Suprapubic skin (tissue), 4 donors: Measurements from ENCODE around the gene PPARGC1A. TPM values are rescaled to one million over a fixed set of nuclear protein-coding genes. Genes with fewer than 3 reads are reported as not detected.
A peak's percentile ranks its signal among the peaks of the same experiment; 100 is the strongest.

ENCODE experiments used
- DNase-seq, 2 donors: peaks; one replicate each; pipeline ENCODE4 v3.0.0-alpha.2; 2019; ENCODE audit warnings: low spot score in 2 of 2
- H3K27ac ChIP-seq: fragments of 200-600 bp; sonication (generic); one replicate; pipeline ENCODE4 v1.5.1; 2019
- H3K27me3 ChIP-seq: fragments of 200-600 bp; sonication (generic); one replicate; pipeline ENCODE4 v1.5.1; 2019
- H3K36me3 ChIP-seq: fragments of 200-600 bp; sonication (generic); one replicate; pipeline ENCODE4 v1.5.1; 2019
- H3K4me1 ChIP-seq: fragments of 200-600 bp; sonication (generic); one replicate; pipeline ENCODE4 v1.5.1; 2019
- H3K4me3 ChIP-seq: fragments of 200-600 bp; sonication (generic); one replicate; pipeline ENCODE4 v1.5.1; 2019; ENCODE audit warnings: mild to moderate bottlenecking
- H3K9me3 ChIP-seq: fragments of 200-600 bp; sonication (generic); one replicate; pipeline ENCODE4 v1.5.1; 2019
- EP300 ChIP-seq: sonication (generic); formaldehyde crosslinking; IDR thresholded peaks from one replicate; pipeline ENCODE4 v1.6.1; 2017; ENCODE audit warnings: antibody characterized with exemption
- POLR2A ChIP-seq, 2 donors: fragments of 450-650 bp; IDR thresholded peaks; one replicate each; pipeline ENCODE4 v1.6.1; 2017; ENCODE audit warnings: antibody characterized with exemption in 2 of 2, mild to moderate bottlenecking in 2 of 2, moderate library complexity in 2 of 2
- POLR2AphosphoS5 ChIP-seq, 3 donors: sonication (generic); formaldehyde crosslinking; IDR thresholded peaks; one replicate each; pipeline ENCODE4 v1.6.1; 2017; ENCODE audit warnings: antibody characterized with exemption in 3 of 3
- WGBS: methylation state at CpG from one replicate; pipeline ENCODE4 v1.1.5; 2018; 5-methylcytosine and 5-hydroxymethylcytosine counted together
- total RNA-seq, 4 donors: library from RNA; depleted of rRNA; stranded (reverse); fragments of >200 nt; gene quantifications; one replicate each; pipeline ENCODE4 v1.1.0, GENCODE V29; 2016
- TF ChIP-seq, protein P1 (sequence below), 2 donors: fragments of 200-600 bp in 1 of 2; fragments of 450-650 bp in 1 of 2; sonication (generic) in 1 of 2; IDR thresholded peaks; one replicate each; pipeline ENCODE4 v1.5.1; 2016 to 2019; ENCODE audit warnings: antibody characterized with exemption in 2 of 2, mild to moderate bottlenecking in 1 of 2, moderate library complexity in 1 of 2

The PPARGC1A gene
- total RNA-seq, 4 donors from 2014 or later, result 10.5 to 33.4 (median 13.2) TPM

- H3K27me3 ChIP-seq, result no peaks in the 10 kb centered on the region
- no peak for DNase-seq
- H3K4me1 ChIP-seq, result peaks cover 33% of the 10 kb centered on the region
- no peaks in the 10 kb centered on the region for H3K36me3 ChIP-seq
- peak overlapping the region; percentile 81 for H3K27ac ChIP-seq
- H3K9me3 ChIP-seq, result no peaks in the 10 kb centered on the region
- H3K4me3 ChIP-seq, result peak overlapping the region; percentile 52
- 4% methylated on average over 3 of the region's 3 CpGs for WGBS
- TF ChIP-seq POLR2AphosphoS5 (IDR thresholded peaks at IDR 0.05) (no peak), EP300 (no peak), POLR2A (IDR thresholded peaks at IDR 0.05) (no peak)
- TF ChIP-seq, protein P1, sequence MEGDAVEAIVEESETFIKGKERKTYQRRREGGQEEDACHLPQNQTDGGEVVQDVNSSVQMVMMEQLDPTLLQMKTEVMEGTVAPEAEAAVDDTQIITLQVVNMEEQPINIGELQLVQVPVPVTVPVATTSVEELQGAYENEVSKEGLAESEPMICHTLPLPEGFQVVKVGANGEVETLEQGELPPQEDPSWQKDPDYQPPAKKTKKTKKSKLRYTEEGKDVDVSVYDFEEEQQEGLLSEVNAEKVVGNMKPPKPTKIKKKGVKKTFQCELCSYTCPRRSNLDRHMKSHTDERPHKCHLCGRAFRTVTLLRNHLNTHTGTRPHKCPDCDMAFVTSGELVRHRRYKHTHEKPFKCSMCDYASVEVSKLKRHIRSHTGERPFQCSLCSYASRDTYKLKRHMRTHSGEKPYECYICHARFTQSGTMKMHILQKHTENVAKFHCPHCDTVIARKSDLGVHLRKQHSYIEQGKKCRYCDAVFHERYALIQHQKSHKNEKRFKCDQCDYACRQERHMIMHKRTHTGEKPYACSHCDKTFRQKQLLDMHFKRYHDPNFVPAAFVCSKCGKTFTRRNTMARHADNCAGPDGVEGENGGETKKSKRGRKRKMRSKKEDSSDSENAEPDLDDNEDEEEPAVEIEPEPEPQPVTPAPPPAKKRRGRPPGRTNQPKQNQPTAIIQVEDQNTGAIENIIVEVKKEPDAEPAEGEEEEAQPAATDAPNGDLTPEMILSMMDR (IDR thresholded peaks at IDR 0.05), result no peak
These were observed 456 bp downstream of the PPARGC1A start for GRCh38 chr4:23889391-23889790.

DNA sequence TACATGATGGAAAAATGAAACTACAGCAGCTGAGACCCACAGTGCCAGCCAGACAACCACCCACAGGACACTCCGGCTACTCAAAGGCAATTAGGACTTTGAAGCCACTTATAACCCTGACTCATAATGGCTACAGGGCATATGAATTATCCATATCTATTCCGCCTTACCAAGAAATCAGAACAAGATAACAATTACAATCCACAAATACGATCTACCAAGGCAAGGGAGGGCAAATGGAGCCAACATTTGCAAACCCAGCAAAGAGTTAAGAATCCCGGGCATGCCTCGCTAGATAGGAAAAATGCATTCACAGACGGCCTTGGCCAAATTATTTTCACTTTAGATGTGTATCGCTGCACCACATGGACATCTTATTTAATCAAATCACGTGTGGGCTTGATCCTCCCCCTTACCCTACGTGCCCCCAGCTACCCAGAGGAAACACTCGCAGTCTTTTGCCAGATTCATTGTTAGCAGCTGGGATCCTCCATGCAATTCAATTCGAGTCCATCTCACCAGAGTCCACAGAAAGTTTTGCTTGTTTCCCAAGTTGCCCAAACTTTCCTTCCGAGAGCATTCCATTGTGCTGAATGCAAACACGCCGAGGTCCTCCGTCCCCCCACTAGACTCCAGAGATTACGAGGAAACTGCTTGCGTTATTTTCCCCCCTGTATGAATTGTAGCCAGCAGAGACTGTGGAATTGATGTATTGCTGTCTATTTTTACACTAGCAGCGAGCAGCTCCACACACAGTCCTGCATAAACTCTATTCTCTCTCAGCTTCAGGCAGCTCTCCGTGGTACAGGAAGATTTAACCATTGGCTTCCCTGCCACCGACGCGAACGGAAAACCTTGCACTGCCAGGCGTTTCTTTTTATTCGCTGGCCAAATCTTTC is 1.2 kb downstream of the PPARGC1A start:
- DNase-seq, result no peak
- 4% methylated on average over 25 of the region's 25 CpGs for WGBS
- Histone ChIP-seq H3K27me3 (no peaks in the 10 kb centered on the region), H3K27ac (peak overlapping the region; percentile 81), H3K36me3 (no peaks in the 10 kb centered on the region), H3K9me3 (no peaks in the 10 kb centered on the region), H3K4me3 (peak overlapping the region; percentile 52), H3K4me1 (peaks cover 33% of the 10 kb centered on the region)
- TF ChIP-seq, protein P1 (IDR thresholded peaks at IDR 0.05), result no peak
- TF ChIP-seq POLR2A (IDR thresholded peaks at IDR 0.05) (no peak), EP300 (no peak), POLR2AphosphoS5 (IDR thresholded peaks at IDR 0.05) (no peak)

DNA sequence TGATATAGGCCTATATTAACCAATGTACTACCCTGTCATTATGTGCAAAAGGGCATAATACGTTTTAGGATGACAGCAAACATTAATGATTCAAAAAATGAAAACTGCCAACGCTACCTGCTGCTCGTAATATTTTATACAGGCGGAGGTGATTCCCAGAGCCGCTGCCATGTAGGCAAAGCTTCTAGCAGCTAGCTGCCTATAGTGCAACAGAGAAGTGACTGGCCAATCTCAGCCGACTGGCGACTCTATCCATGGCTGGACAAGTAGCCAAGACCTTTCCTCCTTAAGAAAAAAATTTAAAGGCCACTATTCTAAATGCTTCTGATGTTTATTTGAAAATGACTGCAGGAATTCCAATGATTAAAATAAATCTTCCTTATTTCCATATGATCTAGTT is 1.9 kb downstream of the PPARGC1A start:
- H3K36me3 ChIP-seq, result no peaks in the 10 kb centered on the region
- TF ChIP-seq EP300 (no peak), POLR2A (IDR thresholded peaks at IDR 0.05) (no peak), POLR2AphosphoS5 (IDR thresholded peaks at IDR 0.05) (no peak)
- TF ChIP-seq, protein P1 (IDR thresholded peaks at IDR 0.05), result no peak
- H3K27ac ChIP-seq, result peak overlapping the region; percentile 81
- H3K4me3 ChIP-seq, result peak overlapping the region; percentile 52
- WGBS, result 63% methylated on average over 7 of the region's 7 CpGs
- H3K4me1 ChIP-seq, result peaks cover 33% of the 10 kb centered on the region
- no peaks in the 10 kb centered on the region for H3K27me3 ChIP-seq
- DNase-seq, result no peak
- H3K9me3 ChIP-seq, result no peaks in the 10 kb centered on the region

- Histone ChIP-seq H3K9me3 (no peaks in the 10 kb centered on the region), H3K4me1 (peaks cover 33% of the 10 kb centered on the region), H3K27ac (peak overlapping the region; percentile 81), H3K27me3 (no peaks in the 10 kb centered on the region), H3K36me3 (no peaks in the 10 kb centered on the region), H3K4me3 (no peak overlapping the region)
- DNase-seq, result no peak
- no peak for TF ChIP-seq POLR2A (IDR thresholded peaks at IDR 0.05)
- TF ChIP-seq POLR2AphosphoS5 (IDR thresholded peaks at IDR 0.05), result no peak
- TF ChIP-seq EP300, result no peak
- TF ChIP-seq, protein P1 (IDR thresholded peaks at IDR 0.05), result no peak
- WGBS, result 56% methylated on average over 3 of the region's 3 CpGs
These were observed 2.7 kb downstream of the PPARGC1A start for GRCh38 chr4:23887173-23887572.

GRCh38 chr4:23885943-23886590 is 3.8 kb downstream of the PPARGC1A start:
- H3K27me3 ChIP-seq, result no peaks in the 10 kb centered on the region
- no peak overlapping the region for H3K27ac ChIP-seq
- WGBS, result 91% methylated on average over 6 of the region's 6 CpGs
- TF ChIP-seq EP300, result no peak
- no peak for DNase-seq
- H3K4me3 ChIP-seq, result no peak overlapping the region
- H3K36me3 ChIP-seq, result no peaks in the 10 kb centered on the region
- peaks cover 31% of the 10 kb centered on the region for H3K4me1 ChIP-seq
- H3K9me3 ChIP-seq, result no peaks in the 10 kb centered on the region
